ENCODE measurements around the gene SH3GLB1. TPM values are rescaled to one million over a fixed set of nuclear protein-coding genes. Genes with fewer than 3 reads are reported as not detected.

SH3GLB1 gene
- total and polyA plus RNA-seq, 2 of the 13 experiments (the other 11 are each of a cell fraction or from before 2014, with no cell fraction given), result 26.0 to 41.5 TPM

DNA sequence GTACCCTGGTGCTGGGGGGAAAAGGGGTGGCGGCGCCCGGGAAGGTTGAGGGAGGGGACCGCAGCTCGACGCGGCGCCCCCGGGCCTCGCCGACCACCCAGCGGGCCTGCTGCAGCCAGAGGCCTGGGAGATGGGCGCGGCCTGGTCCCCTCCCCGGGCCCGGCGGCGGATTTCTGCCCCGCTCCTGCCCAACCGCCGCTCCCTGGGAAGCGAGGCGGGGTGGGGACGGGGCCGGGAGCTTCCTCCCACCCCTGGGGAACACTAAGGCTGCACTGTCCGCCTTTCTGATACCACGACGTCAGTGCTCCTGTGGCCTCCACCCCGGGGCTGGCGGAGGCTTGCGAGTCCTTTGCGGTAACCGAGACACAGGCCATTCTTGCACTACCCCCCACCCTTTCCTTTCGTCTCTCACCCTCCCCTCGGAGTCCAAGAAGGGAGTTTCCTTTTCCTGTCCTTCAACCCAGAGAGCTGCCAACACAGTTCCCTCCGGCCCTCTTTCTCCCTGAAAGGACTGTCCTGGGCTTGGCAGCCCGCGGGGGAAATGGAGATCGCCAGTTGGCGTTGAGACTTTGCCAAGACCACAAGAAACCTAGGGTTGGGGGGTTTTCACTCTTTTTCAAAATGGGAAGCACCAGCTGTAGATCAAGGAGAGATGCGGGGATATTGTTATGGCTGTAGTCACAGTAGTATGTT lies 742 bp downstream of the SH3GLB1 start (continued):
- TF ChIP-seq ZNF264 (CRISPR knock-in tag; IDR thresholded peaks at IDR 0.05) (peak; percentile 16; the same call in 1 of the 2 replicates), ETV6 (CRISPR knock-in tag; conservative IDR thresholded peaks at IDR 0.05) (no peak), GTF2F1 (IDR thresholded peaks at IDR 0.05; ENCODE audit: low read length) (no peak), ZNF816 (CRISPR knock-in tag; IDR thresholded peaks at IDR 0.05; ENCODE audit: borderline replicate concordance) (no peak), RFX5 (IDR thresholded peaks at IDR 0.05; ENCODE audit: low read depth, low read length) (no peak), MXI1 (IDR thresholded peaks at IDR 0.05; ENCODE audit: borderline replicate concordance, low read depth, low read length) (no peak), KAT7 (CRISPR knock-in tag; IDR thresholded peaks at IDR 0.05; ENCODE audit: borderline replicate concordance) (0 out of 2 replicates have a peak, but pooled peaks have one; percentile 20), ETV5 (CRISPR knock-in tag; IDR thresholded peaks at IDR 0.05; ENCODE audit: borderline replicate concordance) (no peak), ZSCAN30 (CRISPR knock-in tag; IDR thresholded peaks at IDR 0.05) (no peak), TARDBP (CRISPR knock-in tag; IDR thresholded peaks at IDR 0.05) (no peak), CC2D1A (CRISPR knock-in tag; IDR thresholded peaks at IDR 0.05) (no peak), BORCS8-MEF2B (CRISPR knock-in tag; IDR thresholded peaks at IDR 0.05) (peak; percentile 49; the same call in 1 of the 2 replicates), ZNF878 (CRISPR knock-in tag; IDR thresholded peaks at IDR 0.05) (no peak), CAMTA2 (CRISPR knock-in tag; IDR thresholded peaks at IDR 0.05; ENCODE audit: borderline replicate concordance) (no peak), FLYWCH1 (CRISPR knock-in tag; IDR thresholded peaks at IDR 0.05) (no peak), MLLT10 (CRISPR knock-in tag; IDR thresholded peaks at IDR 0.05) (no peak), SATB2 (CRISPR knock-in tag; IDR thresholded peaks at IDR 0.05) (no peak), RBM39 (IDR thresholded peaks at IDR 0.05; ENCODE audit: low read depth, low read length, poor library complexity, severe bottlenecking) (no peak), ZMAT3 (CRISPR knock-in tag; conservative IDR thresholded peaks at IDR 0.05) (peak; percentile 74; the same call in 1 of the 2 replicates), MED8 (CRISPR knock-in tag; IDR thresholded peaks at IDR 0.05; ENCODE audit: insufficient replicate concordance) (no peak), MEF2D (CRISPR knock-in tag; IDR thresholded peaks at IDR 0.05) (no peak), FOXJ3 (CRISPR knock-in tag; IDR thresholded peaks at IDR 0.05; ENCODE audit: borderline replicate concordance) (no peak)
- TF ChIP-seq, protein P1, sequence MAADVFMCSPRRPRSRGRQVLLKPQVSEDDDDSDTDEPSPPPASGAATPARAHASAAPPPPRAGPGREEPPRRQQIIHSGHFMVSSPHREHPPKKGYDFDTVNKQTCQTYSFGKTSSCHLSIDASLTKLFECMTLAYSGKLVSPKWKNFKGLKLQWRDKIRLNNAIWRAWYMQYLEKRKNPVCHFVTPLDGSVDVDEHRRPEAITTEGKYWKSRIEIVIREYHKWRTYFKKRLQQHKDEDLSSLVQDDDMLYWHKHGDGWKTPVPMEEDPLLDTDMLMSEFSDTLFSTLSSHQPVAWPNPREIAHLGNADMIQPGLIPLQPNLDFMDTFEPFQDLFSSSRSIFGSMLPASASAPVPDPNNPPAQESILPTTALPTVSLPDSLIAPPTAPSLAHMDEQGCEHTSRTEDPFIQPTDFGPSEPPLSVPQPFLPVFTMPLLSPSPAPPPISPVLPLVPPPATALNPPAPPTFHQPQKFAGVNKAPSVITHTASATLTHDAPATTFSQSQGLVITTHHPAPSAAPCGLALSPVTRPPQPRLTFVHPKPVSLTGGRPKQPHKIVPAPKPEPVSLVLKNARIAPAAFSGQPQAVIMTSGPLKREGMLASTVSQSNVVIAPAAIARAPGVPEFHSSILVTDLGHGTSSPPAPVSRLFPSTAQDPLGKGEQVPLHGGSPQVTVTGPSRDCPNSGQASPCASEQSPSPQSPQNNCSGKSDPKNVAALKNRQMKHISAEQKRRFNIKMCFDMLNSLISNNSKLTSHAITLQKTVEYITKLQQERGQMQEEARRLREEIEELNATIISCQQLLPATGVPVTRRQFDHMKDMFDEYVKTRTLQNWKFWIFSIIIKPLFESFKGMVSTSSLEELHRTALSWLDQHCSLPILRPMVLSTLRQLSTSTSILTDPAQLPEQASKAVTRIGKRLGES (CRISPR knock-in tag; IDR thresholded peaks at IDR 0.05; ENCODE audit: borderline replicate concordance), result no peak
- TF ChIP-seq, protein P2, sequence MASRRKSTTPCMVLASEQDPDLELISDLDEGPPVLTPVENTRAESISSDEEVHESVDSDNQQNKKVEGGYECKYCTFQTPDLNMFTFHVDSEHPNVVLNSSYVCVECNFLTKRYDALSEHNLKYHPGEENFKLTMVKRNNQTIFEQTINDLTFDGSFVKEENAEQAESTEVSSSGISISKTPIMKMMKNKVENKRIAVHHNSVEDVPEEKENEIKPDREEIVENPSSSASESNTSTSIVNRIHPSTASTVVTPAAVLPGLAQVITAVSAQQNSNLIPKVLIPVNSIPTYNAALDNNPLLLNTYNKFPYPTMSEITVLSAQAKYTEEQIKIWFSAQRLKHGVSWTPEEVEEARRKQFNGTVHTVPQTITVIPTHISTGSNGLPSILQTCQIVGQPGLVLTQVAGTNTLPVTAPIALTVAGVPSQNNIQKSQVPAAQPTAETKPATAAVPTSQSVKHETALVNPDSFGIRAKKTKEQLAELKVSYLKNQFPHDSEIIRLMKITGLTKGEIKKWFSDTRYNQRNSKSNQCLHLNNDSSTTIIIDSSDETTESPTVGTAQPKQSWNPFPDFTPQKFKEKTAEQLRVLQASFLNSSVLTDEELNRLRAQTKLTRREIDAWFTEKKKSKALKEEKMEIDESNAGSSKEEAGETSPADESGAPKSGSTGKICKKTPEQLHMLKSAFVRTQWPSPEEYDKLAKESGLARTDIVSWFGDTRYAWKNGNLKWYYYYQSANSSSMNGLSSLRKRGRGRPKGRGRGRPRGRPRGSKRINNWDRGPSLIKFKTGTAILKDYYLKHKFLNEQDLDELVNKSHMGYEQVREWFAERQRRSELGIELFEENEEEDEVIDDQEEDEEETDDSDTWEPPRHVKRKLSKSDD (CRISPR knock-in tag; IDR thresholded peaks at IDR 0.05; ENCODE audit: low read depth), result 0 out of 2 replicates have a peak, but pooled peaks have one; percentile 11
- TF ChIP-seq, protein P3, sequence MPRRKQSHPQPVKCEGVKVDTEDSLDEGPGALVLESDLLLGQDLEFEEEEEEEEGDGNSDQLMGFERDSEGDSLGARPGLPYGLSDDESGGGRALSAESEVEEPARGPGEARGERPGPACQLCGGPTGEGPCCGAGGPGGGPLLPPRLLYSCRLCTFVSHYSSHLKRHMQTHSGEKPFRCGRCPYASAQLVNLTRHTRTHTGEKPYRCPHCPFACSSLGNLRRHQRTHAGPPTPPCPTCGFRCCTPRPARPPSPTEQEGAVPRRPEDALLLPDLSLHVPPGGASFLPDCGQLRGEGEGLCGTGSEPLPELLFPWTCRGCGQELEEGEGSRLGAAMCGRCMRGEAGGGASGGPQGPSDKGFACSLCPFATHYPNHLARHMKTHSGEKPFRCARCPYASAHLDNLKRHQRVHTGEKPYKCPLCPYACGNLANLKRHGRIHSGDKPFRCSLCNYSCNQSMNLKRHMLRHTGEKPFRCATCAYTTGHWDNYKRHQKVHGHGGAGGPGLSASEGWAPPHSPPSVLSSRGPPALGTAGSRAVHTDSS (CRISPR knock-in tag; conservative IDR thresholded peaks at IDR 0.05), result no peak
